Muscle of back (tissue), 13 donors: ENCODE data around the gene PRDX2. TPM values are rescaled to one million over a fixed set of nuclear protein-coding genes. Genes with fewer than 3 reads are reported as not detected.
"Not testable (repeated sequence)": the region's sequence is repeated elsewhere in the genome, so short reads cannot be mapped to it uniquely, and the experiment has no call there.

ENCODE experiments used
- DNase-seq, 3 donors: peaks; one replicate each; pipeline versions ENCODE4 v3.0.0 to v3.0.0-alpha.2; 2013
- long read RNA-seq, 9 donors: transcript quantifications; one replicate each; lab custom pipeline, GENCODE V29; 2026
- polyA plus RNA-seq, 10 donors: library from polyadenylated mRNA; unstranded; fragments of 120-200 nt; gene quantifications; one replicate each; pipeline ENCODE4 v1.2.1, GENCODE V29; 2013; ENCODE audit not compliant: insufficient read length in 10 of 10

The PRDX2 gene
- 100 to 1,000 TPM; 135 to 183 (median 163) TPM for polyA plus RNA-seq
- long read RNA-seq, donor 1, transcript PRDX2-201 (6 exons, 987 nt), result major isoform, 76 of 97 reads
- long read RNA-seq, donor 1, partial matches to known transcripts, result 10 of 97 reads
- long read RNA-seq, donor 1, other reads (novel, unspliced or antisense), result 10 of 97 reads
- long read RNA-seq, donor 2, transcript PRDX2-201 (6 exons, 987 nt), result major isoform, 82 of 88 reads
- long read RNA-seq, donor 2, partial matches to known transcripts, result 6 of 88 reads
- long read RNA-seq, donor 2, other reads (novel, unspliced or antisense), result 0 of 88 reads
- long read RNA-seq, donor 3, result 0 reads
- long read RNA-seq, donor 4, transcript PRDX2-201 (6 exons, 987 nt), result major isoform, 73 of 91 reads
- long read RNA-seq, donor 4, partial matches to known transcripts, result 18 of 91 reads
- long read RNA-seq, donor 4, other reads (novel, unspliced or antisense), result 0 of 91 reads
- long read RNA-seq, donor 5, transcript PRDX2-201 (6 exons, 987 nt), result major isoform, 131 of 166 reads
- long read RNA-seq, donor 5, partial matches to known transcripts, result 28 of 166 reads
- long read RNA-seq, donor 5, other reads (novel, unspliced or antisense), result 0 of 166 reads
- long read RNA-seq, donor 6, transcript PRDX2-201 (6 exons, 987 nt), result major isoform, 116 of 164 reads
- long read RNA-seq, donor 6, partial matches to known transcripts, result 35 of 164 reads
- long read RNA-seq, donor 6, other reads (novel, unspliced or antisense), result 13 of 164 reads
- long read RNA-seq, donor 7, transcript PRDX2-201 (6 exons, 987 nt), result major isoform, 69 of 86 reads
- long read RNA-seq, donor 7, partial matches to known transcripts, result 9 of 86 reads
- long read RNA-seq, donor 7, other reads (novel, unspliced or antisense), result 5 of 86 reads
- long read RNA-seq, donor 8, transcript PRDX2-201 (6 exons, 987 nt), result major isoform, 60 of 87 reads
- long read RNA-seq, donor 8, partial matches to known transcripts, result 15 of 87 reads
- long read RNA-seq, donor 8, other reads (novel, unspliced or antisense), result 11 of 87 reads
- long read RNA-seq, donor 9, transcript PRDX2-201 (6 exons, 987 nt), result major isoform, 5 of 10 reads
- long read RNA-seq, donor 9, partial matches to known transcripts, result 0 of 10 reads
- long read RNA-seq, donor 9, other reads (novel, unspliced or antisense), result 5 of 10 reads

DNA sequence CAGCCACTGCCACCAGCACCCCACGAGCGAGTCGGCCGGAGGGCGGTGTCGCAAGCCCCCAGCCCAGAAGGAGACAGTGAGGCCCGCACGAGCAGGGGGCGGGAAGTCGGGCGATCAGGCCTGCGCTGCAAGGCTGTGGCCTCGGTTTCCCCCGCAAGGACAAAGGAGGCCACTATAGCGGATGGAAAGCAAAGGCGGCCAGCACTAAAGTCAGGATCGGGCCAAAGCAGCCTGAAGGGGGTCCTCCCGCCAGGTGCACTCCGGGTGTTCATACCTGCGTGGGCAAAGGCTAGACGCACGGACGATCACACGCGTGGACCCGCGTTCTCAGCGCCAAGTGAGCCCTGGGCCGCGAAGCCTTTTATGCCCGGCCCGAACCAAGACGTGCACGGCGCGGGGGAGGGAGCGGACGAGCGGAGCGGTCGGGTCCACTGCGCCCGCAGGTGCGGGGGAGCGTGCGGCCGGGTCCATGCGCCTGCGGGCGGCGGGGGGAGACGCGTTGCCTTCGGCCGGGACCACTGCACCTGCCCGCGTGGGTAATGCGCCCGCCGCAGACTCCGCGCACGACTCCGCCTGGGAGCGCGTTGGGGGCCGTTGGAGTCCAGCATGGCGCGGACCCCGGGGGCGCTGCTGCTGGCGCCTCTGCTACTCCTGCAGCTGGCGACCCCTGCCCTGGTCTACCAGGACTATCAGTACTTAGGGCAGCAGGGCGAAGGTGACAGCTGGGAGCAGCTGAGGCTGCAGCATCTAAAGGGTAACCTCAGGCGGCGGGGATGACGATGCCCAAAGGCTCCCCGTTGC, at the start of gene PRDX2, which contains the start of gene THSD8:
PRDX2 (minus strand) TSS at position 335 of the 801 bp plus-strand sequence. CDS start 539 bp downstream, outside the sequence.
THSD8 (plus strand) TSS at position 604 of the 801 bp plus-strand sequence; CDS start at position 607, 3 bp downstream.
- DNase-seq, result peak; percentile 69 to 92 (median 82)

DNA sequence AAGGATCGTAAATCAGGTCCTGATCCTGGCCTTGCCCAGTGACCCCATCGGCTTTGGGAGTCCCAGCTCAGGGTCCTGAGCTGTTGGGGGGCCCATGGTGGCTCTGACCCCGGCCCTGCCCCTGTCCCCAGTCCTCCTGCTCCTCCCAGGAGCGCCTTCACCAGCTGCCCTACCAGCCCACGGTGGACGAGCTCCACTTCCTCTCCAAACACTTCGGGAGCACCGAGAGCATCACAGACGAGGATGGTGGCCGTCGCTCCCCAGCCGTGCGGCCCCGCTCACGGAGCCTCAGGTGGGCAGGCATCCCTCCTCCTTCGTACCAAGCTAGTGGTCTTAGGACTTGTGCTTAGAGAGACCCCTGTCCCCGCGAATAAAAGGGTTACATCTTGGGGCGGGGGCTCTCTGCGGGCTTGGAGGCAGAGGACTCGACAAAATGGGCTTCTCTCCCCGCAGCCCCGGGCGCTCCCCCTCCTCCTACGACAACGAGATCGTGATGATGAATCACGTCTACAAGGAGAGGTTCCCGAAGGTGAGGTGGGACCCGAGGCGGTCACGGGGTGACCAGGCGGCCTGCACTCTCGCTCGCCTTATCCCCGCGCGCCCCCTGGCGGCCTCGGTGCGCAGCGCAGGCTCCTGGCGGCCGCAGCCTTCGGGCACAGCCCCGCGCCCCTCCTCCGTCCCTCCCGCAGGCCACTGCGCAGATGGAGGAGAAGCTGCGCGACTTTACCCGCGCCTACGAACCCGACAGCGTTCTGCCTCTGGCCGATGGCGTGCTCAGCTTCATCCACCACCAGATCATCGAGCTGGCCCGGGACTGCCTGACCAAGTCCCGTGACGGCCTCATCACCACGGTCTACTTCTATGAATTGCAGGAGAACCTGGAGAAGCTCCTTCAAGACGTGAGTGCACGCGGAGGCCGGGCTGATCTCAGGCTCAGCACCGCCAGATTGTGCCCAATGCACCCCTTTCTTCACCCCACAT, 45.8 kb upstream of the PRDX2 start:
- peak; percentile 60 to 92 (median 88) for DNase-seq

DNA sequence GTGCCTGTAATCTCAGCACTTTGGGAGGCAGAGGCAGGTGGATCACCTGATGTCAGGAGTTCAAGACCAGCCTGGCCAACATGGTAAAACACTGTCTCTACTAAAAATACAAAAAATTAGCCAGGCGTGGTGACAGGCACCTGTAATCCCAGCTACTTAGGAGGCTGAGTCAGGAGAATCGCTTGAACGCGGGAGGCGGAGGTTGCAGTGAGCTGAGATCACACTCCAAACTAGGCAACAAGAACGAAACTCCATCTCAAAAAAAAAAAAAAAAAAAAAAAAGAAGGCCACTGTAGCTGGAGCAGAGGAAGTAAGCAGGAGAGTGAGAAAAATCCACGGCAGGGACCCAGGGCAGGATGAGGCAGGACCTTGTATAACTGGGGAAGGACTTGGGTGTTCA, 45.0 kb upstream of the PRDX2 start:
- not testable (repeated sequence) for DNase-seq

DNA sequence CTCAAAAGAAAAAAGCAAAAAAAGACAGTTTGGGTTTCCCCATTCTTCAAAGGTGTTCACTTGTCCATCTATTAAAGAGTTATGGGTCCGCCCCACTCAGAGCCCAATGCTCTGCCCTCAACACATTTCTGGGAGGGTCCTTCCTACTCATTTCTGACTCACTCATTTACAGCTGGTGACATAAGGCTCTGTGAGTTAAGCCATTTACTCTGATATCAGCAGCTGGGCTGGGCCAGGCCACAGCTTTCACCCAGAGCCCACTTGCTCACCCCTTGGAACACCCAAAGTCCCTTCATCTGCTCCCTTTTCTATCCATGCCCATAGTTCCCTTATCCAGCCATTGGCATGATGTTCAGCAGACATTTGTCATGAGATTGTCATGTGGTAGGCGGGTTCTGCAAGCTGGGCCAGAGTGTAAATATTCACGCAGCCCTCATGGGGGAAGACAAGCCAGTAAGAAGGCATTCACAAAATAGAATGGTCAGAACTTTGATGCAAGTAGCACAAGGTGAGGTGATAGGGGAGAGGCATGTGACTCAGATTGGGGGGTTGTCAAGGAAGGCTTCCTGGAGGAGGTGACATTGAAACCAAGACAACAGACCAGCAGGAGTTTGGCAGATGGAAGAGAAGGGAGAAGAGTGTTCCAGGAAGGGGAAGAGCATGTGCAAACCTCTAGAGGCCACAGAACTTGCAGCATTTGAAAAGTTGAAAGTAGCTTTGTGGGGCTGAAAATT, 42.6 kb upstream of the PRDX2 start:
- no peak for DNase-seq

DNA sequence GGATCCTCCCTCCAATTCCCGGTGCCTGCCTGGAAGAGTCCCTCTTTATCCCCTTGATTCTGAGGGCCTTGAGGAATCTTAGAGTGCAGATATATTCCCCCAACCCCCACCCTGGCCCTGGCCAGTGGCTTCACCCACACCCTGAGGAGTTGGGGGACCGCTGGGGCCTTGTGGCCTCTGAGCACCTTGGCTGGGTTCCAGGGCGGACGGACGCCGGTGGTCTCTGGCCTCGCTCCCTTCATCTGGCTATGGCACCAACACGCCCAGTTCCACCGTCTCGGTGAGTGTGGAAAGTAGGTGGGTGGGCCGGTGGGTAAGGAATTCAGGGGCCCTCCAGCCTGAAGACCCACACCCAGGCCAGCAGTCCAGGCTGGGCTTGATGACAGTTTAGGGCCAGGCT, 41.7 kb upstream of the PRDX2 start:
- no peak for DNase-seq

DNA sequence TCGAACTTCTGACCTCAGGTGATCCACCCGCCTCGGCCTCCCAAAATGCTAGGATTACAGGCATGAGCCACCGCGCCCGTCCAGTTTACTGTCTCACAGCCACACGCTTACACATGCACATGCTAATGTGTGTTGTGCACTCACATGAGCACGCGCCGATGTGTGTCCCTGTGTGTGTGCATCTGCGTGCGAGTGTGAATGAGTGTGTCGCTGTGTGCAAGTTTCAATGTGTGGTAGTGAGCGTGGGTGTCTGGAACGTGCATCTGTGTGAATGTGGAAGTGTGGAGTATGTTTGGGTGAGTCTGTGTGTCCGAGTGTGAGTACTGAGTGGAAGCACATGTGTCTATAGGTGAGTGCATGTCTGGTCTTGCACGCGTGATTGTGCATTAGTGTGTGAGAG, 40.9 kb upstream of the PRDX2 start:
- no peak for DNase-seq

DNA sequence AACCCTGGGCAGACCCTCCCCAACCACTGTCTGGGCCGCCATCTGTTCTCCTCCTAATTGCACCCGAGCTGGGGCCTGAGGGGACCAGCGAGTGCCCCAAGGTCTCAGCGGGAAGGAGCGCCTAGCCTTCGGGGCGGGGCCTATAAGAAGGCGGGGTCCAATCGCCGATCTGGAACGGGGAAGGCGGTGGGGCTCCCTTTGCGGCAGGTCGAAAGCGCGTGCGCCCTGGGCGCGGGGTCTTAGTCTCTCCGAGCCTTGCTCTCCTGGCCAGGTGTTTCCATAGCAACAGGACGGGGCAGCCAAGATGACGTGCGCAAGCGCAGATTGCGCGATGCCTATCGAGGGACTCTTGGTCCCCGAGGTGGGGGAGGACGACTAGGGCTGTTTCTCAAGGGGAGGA, 39.5 kb upstream of the PRDX2 start:
- DNase-seq, result peak in 1 of 3 donors; percentile 39

DNA sequence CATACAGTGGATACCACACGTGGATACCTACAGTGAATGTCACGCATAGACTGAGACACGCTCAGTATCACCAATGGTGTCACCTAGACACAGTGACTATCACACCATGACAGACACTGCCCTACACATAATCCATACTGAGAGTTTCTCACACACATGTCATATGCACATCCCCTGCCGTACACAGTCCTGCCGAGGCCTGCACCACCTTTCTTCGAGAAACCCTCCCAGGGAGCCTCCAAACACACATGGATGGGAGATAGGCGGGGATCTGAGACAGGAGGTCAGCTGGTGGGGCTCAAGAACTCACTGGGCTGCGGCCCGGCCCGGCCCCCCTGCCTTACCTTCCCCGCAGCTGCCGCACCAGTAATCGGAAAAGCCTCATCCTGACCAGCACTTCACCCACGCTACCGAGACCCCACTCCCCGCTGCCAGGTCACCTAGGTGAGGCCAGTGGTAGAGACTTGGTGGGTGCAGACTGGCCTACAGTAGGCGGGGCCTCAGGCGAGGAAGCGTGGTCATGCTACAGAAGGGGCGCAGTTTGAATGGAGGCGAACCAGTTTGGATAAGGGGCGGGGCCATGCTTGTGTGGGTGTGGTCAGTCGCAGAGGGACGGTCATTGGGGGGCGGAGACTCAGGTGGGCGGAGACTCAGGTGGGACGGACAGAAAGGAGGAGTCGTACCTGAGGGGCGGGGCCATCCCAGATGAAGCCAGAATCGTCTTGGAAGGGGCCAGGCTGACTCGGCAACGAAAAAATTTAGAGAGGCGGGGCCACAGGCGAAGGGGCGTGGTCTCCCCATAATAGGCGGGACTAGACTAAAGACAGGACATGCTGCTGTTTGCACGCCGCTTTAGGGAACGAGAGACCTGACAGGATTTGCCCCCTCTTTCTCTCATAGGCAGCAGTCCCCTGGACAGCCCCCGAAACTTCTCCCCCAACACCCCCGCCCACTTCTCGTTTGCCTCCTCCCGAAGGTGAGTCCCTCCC, 38.8 kb upstream of the PRDX2 start:
- DNase-seq, result no peak

DNA sequence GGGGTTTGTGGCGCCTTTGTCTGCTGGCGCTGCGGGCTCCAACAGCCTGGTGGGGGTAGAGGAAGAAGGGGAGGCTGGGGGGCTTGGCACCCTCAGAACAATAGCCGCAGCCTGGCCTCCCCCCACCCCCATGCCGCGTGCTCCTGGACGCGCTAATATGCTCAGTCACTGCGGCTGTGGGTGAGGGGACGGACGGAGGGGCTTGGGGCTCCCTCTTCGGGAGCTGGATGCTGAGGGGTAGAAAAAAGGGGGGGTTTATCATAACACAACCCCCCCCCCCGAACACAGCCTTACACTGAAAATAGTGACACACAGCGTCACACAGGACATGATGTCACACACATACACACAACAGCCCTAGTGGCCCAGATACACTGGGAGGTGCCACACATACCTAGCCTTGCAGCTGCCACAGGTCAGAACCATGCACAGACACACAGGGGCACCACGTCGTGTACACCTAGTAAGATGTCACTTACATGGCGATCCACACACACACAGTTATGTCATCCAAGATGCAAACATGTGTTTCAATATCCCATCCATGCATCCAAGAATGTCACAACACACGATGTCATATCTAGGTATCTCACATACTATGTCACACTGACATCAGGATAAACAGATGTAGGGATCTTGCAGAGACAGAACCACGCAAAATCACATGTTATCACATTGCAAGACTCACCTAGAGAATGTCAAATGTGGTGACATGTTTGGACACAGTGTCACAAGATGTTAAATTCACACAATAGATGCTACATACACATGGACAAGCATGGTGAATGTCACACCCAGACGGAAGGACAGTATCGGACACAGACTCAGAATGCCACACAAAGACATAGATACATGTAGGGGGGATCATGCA, 37.5 kb upstream of the PRDX2 start:
- DNase-seq, result no peak

DNA sequence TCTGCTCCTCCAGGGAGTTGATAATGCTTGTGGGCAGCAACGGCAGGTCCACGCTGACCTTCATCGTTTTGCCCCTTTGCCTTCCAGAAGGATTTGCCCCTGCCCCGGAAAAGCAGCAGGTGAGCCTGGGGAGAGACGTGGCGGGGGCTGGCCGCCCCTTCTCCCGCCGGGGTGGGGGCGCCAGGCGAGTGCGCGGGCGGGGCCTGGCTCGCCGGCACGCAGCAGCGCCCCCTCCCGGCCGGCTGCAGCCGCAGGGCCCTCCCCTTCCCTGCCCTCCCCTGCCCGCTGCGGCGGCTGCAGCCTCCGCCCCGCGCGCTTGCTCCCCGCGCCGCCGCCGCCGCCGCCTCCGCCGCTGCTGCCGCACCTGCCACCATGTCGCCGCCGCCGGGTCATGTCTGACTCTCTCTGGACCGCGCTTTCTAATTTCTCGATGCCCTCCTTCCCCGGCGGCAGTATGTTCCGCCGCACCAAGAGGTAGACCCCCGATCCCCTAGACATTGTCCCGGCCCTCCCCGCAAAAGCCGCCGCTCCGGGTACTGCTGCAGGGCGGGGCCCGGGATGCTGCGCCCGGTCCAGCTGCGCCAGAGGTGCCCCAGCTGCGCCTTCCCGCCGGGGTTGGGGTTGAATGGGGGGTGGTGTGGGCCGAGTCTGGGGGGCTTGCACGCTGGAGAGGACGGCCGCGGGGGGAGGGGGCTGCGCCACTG, 36.7 kb upstream of the PRDX2 start, which contains the start of gene MAST1:
MAST1 (plus strand) TSS at position 334 of the 704 bp plus-strand sequence; CDS start at position 392, 58 bp downstream.
- peak in 1 of 3 donors; percentile 42 for DNase-seq

DNA sequence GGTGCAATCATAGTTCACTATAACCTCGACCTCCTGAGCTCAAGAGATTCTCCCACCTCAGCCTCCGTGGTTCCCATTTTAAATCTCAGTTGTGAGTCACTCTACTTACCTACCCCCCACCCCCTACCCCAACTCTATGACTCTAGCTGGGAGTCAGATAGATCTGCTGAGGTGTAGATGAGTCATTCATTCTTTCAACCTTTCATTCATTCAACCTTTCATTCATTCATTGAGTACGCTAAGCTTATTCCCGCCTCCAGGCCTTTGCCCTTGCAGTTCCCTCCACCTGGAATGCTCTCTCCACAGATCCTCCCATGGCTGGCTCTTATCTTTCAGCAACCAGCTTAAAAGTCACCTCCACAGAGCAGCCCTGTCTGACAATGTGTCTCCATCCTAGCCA, 35.6 kb upstream of the PRDX2 start:
- DNase-seq, result no peak

DNA sequence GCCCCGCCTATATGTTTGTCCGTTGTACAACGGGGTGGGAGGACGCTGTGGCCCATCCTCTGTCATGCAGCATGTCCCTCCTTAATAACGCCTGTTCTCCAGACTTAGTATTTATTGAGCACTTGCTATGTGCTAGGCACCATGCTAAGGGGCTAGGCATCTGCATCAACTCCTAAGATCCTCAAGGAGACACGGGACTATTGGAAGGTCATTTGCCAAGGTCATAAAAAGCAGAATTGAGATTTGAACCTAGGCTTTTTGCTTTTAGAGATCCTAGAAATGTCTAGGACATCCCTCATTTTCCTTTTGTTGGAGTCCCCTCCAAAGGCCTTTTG, 34.9 kb upstream of the PRDX2 start:
- DNase-seq, result no peak

DNA sequence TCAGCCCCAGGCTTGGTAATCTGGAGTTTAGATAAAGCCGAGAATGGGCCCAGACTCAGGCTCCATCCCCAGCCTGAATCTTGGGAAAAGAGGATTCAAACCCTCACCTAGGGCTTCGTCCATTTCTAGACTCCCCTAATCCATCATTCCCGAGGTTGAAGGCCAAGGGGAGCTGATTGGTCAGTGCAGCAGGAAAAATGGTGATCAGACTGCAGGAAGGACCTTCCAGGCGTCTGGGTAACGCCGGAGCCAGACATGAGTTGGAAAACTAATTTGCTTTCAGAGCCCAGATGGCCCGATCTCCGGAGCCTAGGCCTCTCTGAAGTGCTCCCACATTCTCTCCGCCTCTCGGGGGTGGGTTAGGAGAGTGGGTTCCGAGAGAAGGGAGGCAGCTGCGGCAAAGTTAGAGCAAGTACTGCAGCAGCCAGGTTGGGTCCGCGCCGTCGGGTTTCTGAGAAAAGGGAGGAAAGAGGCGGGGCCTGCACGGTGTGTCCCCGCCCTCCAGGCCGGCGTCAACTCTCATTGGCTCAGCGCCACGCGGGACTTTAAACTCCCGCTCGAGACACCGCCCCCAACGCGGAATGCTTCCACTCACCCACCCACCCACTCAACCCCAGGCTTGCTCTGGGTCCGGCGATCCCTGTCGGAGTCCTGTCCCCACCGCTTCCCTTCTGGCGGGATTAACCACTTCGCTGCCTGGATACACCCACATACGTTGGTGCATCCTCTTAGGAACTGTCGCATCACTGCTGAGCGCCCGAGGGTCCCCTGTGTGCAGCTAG, 33.6 kb upstream of the PRDX2 start:
- peak in 1 of 3 donors; percentile 40 for DNase-seq

DNA sequence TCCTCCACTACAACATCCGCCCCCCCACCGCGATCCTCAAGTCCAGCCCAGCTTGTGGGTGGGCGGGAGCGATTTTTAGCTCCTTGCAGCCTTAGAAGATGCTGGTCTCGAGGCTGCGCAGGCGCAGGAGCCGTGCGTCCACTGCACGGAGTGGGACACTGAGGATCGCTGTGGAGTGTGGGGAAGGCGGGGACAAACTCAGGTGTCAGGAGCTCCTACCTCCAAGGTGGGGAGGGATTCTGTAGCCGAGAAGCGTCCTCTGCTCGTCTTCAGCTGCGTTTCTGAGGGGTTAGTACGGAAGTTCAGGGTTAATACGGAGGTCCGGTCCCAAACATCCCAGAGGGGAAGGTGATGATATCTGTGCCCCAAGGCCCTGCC, 33.0 kb upstream of the PRDX2 start, which contains the start of gene RTBDN:
RTBDN (minus strand) TSS at position 14 of the 378 bp plus-strand sequence. CDS start 4,600 bp downstream, outside the sequence.
- DNase-seq, result no peak
